DMS153 treated with DMSO at 0.1 percent for 48 hours (cell line): ENCODE results near the gene ADIPOR2.
"Not testable (repeated sequence)": the region's sequence is repeated elsewhere in the genome, so short reads cannot be mapped to it uniquely, and the experiment has no call there.

Source experiments
- DNase-seq: peaks from one replicate; lab custom pipeline; 2025; ENCODE audit not compliant: unreplicated experiment; lab: John Stamatoyannopoulos, UW

Gene ADIPOR2

DNA sequence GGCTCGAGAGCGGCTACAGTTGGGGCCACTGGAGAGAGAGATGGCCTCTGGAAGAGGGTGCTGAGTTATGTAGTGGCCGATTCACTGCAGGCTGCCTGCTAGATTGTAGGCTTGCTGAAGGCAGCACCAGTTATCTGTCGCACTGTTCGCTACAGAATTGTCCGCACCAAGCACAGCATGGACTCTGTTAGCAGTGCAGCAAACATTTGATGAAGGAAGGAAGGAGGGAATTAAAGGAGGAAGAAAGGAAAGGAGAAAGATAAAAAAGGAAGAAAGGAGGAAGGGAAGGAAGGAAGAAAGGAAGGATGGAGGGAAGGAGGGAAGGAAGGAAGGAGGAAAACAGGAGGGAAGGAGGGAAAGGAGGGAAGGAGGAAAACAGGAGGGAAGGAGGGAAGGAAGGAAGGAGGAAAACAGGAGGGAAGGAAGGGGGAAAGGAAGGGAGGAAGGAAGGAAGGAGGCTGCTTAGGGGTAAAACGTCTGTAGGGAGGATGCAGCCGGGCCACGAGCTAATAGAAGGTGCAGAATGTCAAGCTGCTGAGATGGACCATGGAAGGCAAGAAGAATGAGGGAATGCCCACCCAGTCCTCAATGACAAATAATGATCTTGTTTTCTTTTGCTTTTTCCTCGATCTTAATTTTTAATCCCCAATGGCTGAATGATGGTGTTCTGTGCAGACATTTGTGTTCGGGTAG is 27.3 kb upstream of the ADIPOR2 start:
- no peak for DNase-seq

DNA sequence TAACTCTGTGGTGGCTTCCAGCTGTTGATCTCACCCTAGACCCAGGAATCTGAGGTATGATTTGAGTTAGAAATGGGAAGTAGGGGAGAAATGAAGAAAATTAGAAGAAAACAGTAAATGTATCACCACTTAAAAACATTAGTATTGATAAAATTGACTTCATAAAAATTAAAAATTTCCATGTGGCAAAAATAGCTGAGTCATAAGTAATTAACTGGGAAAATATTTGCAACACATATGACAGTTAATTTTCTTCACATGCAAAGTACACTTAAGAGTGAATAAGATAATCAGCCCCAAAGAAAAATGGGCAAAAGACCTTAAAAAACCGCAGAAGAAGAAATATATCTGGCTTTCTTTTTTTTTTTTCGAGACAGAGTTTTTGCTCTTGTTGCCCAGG is 25.5 kb upstream of the ADIPOR2 start:
- DNase-seq: no peak

DNA sequence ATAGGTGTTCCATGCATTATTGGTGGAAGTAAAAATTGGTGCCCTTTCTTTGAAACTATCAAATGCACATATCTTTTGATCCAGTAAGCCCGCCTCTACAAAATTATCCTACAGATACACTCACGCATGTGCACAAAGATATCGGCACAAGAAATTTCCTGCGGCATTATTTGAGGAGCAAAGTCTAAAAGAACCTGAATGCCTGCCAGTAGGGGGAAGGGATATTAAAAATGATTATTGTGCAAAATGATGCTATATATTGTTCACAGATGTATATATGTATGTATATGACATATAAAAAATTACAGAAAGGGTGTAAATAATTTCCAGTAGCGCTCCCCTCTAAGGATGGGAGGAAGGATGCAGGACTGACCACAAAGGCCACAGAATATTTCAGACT is 24.7 kb upstream of the ADIPOR2 start:
- no peak for DNase-seq

DNA sequence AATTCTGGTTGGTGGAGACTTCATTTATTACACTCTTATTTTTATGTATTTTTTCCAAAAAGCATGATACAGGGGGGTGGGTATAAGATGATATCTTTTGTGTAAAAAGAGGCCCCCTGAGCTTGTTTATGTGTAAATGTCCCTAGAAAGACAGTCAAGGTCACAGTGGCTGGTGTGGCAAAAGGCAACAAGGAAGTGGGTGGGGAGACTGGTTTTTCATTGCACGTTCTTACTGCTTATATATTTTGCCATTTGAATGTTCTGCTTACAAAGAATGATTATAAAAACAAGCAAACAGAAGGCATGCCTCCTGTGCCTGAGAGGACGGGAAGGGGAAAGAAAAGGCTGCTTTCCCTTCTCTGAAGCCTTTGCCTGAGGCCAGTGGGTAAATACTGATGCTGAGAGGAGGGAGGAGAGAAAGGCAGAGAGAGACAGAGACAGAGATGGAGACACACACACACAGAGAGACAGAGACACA is 24.1 kb upstream of the ADIPOR2 start:
- no peak for DNase-seq

DNA sequence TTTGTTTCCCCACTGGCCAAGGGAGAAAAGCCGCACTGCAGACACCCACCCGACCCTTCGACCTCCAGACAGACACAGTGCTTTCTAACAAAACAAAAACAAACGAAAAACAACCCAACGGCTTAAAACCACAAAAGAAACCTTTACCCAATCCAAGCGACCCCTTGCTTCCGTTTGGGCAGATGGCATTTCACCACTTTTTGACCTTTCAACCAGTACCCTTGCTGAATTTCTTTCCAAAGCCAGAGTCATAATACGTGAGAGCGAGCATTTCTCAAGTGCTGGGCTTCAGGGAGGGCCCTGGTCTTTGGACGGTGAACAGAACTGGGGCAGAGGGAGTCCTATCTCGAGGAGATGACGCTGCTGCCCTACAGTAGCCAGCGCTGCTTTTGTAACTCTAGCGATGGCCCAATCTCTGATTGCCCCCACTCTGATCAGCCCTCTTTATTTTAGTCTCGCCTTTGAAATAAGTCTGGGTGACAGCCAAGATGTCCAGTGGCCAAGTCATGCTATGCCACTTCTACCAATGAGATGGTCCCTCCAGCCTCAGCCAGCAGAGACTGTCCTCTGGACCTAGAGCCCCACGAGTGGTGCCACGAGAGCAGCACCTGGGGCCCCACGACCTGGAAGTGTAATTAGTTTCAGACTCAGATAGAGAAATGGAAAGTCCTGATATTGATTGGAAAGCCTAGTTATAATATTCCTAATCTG is 21.9 kb upstream of the ADIPOR2 start:
- DNase-seq: no peak

DNA sequence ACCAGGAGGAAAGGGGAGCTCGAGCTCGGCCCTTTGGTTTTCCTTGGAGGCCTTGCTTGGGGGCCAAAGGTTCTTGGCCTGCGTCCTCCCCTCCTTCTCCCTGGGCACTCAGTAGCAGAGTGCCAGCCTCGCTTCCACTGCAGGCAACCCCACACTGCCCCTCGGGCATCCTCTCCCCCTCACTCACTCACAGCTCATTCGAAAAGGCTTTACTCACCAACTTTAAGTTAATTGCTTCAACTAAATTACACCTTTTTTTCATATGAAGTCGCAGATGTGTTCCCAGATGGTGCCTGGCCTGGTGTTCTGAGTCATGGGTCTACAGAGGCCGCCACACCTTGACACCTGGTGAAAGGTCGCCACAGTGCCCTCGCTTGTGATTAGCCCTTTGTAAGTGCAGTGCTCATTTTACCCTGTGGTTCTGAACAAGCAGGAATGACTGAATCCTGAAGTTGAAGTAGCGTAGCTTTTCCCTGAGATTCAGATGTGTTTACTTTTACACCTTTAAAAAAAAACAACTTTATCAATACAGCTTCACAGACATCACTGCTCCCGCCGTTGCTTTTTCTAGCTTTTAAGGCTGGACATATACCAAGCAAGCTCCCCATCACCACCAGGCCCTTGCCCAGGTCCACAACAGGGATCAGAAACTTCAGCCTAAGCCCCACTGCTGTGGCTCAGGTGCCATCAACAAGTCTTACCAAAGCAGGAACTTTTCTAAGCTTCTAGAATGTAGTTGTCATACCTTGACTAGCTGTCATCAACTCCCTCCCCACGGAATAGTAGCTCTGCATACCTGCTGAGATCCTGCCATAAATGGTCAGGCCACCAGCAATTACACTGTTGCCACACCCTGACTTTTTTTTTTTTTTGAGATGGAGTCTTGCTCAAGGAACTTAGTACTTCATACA is 20.3 kb upstream of the ADIPOR2 start:
- no peak for DNase-seq

DNA sequence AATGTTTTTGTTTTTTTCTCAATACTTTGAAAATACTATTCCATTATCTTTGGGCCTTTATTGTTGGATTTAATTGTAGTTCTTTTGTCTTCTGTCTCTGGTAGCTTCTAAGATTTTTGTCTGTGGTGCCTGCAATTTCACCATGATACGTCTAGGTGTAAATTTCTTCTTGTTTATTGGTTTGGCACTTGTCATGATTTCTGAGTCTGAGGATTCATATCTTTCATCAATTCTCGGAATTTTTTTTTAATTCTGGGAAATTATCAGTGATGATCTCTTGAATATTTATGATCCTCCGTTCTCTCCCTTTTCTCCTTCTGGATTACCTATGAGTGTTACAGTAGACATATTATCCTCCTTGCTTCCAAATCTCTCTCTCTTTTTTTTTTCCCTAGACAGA is 14.8 kb upstream of the ADIPOR2 start:
- no peak for DNase-seq

DNA sequence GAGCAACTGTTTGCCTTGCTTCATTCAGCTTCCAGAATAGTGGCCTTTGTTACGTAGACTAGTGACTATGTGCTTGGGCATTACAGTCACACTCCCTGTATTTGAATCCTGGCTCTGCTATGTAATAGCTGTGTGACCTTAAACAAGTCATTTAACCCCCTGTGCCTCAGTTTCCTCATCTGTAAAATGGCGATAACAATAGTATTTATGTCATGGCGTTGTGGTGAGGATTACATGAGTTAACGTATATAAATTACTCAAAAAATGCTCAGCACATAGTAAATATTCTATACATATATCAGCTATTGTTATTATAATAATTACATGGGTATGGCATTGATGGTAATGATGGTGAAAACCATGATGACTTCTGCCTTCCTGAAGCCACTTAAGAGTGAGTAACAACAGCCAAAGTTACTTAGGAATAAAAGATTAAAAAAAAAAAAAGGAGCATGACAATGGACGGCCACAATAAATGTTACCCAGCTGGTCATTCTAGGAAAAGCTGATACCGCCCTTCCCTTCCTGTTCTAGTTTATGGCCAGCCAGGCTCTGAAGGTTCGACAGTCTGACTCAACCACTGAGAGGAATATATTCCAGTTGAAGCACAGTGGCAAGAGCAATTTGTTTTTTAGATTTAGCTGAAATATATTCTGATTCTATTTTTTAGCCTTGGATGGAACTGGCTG is 9.9 kb upstream of the ADIPOR2 start:
- no peak for DNase-seq

DNA sequence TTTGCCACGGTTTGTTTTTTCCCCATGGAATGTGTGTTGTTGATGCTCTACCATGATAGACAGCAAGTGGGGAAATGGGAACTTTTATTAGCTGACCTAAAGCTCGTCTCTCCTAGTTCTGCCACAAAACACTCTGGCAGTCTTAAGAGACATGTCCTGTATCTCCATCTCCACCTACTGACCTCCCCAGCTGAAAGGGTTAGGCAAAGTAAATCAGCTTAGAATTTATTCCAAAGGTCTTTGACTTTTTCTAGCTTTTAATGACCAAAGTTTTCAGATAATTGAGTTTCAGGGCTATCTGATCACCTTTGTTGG is 9.4 kb upstream of the ADIPOR2 start:
- DNase-seq: no peak

DNA sequence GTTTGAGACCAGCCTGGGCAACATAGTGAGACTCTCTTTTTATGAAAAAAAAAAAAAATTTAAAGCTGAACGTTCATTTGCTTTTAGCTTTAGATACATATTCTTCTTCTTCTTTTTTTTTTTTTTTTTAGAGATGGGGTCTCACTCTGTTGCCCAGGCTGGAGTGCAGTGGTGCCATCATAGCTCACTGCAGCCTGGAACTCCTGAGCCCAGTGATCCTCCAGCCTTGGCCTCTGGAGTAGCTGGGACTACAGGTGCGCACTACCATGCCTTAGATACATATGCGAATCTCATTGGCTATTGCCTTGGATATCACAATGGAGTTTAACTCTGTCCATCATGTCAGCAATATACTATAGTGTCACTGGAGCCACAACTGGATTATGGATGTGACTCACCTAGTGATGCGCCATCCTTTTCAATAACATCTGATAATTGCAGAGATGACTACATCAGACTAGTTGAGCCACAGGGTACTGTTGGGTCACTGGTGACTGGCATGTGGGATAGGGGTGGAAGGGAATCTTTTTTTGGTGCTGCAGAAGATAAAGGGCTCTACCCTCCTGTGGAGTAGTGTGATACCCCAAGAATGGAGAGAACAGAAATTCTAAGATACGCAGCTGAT is 2.7 kb upstream of the ADIPOR2 start:
- DNase-seq: no peak

DNA sequence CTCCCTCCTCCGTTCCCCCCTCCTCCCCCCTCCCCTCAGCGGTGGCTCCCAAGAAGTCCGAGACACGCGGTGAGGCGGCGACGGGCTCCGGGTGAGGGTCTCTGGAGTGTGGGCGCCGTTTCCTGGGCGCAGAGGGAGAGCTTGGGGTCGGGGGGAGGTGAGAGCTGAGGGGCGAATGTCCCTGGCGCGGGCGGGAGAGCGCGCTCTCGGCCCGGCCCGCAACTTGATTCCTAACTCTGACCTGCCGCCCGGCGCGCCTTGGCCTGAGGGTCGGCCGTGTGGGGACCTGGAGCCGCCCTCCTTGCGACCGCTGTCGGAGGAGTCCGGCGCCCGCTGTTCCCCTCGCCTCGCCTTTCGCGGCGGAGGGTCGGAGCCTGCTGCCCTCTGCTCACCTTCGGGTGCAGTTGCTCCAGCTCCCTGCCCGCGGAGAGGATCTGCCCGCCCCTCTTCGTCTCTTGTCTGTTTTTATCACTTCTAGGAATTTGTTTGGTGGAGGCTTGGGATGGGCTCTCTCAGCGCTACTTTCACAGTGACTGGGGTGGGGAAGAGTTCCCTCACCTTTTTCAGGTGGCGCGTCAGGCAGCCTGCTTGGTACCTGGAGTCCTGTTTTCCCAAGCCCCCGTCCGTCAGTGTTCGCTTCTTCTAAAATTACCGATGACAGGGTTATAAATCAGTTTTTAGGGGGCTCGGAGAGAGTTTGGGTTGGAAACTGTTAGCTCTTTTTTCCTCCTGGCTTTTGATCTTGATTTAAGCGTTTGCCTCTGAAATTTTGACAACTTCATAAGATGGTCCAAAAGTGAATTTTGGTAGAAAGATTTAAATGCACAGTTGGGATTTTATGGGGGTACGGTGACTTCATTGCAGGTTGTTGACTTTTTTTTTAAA is 495 bp downstream of the ADIPOR2 start:
- peak; percentile 14 for DNase-seq

DNA sequence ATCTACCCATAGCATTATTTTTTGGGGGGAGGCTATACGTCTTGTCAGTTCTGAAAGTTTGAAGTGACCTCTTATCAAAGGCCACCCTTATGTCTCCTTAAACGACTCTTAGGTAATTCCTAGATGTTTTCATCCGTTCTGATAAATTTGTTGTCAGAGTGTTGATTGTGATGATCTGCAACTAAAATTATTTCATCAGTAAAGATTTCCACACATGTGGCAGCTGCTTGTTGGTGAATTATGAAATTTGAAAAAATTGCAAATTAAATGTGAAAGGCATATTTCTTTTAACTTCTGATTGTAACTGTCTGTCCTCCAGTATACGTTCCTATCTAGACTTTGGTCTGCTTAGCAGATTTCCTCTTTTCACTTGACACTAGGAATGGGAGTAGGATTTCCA is 1.4 kb downstream of the ADIPOR2 start:
- no peak for DNase-seq

DNA sequence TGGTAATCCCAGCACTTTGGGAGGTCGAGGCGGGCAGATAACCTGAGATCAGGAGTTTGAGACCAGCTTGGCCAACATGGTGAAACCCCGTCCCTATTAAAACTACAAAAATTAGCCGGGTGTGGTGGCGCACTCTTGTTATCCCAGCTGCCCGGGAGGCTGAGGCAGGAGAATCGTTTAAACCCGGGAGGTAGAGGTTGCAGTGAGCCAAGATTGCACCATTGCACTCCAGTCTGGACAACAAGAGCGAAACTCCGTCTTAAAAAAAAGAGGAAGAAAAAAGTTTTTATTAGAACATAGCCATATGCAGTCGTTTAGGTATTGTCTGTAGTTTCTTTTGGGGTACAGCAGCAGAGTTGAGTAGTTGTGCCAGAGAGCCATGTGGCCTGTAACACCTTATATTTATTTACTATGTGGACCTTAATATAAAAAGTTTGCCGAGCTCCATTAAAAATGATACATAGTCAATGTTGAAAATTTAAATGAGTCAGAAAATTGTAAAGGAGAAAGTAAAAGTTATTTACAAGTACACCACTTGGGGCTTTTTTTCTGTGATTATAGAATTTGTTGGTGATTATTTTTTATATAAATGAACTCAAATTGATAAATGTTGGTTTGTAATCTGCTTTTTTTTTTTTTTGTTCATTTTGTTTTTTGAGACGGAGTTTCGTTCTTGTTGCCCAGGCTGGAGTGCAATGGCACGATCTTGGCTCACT is 2.2 kb downstream of the ADIPOR2 start:
- DNase-seq: no peak

DNA sequence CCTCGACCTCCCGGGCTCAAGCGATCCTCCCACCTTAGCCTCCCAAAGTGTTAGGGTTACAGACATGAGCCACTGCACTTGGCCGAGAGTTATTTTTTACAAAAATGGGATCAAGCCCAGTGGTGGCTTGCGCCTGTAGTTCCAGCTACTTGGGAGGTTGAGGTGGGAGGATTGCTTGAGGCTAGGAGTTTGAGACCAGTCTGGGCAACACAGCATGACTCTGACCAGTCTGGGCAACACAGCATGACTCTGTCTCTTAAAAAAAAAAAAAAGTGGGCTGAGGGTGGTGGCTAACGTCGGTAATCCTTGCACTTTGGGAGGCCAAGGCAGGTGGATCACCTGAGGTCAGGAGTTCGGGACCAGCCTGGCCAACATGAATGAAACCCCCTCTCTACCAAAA is 4.2 kb downstream of the ADIPOR2 start:
- not testable (repeated sequence) for DNase-seq

DNA sequence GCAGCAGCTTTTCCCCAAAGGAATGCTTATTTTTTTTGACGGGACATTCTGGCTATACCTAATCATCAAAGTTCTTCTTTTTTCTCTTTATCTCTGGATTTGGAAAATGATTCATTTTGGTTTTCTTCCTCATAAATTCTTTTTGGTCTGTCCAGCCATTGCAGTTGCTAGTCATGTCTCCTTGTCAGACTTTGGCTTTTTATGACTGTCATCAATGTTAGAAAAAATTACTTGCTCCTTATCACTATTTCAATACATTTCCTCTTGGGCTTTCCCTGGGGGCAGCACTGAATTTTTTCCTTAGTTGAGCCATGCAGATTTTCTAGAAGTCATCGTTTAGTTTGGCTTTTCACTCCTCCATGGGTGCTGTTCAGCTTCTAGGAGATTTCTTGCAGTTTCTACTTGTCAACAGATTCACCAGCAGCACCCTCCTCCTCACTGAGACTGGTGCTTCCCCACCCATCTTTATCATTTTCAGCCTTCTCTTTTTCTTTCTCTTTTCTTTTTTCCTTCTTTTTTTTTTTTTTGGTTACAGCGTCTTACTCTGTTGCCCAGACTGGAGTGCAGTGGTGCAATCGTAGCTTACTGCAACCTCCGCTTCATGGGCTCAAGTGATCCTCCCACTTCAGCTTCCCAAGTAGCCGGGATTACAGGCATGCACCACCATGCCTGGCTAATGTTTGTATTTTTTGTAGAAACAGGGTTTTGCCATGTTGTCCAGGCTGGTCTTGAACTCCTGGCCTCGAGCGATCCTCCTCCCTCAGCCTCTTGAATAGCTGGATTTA is 5.2 kb downstream of the ADIPOR2 start:
- DNase-seq: no peak

DNA sequence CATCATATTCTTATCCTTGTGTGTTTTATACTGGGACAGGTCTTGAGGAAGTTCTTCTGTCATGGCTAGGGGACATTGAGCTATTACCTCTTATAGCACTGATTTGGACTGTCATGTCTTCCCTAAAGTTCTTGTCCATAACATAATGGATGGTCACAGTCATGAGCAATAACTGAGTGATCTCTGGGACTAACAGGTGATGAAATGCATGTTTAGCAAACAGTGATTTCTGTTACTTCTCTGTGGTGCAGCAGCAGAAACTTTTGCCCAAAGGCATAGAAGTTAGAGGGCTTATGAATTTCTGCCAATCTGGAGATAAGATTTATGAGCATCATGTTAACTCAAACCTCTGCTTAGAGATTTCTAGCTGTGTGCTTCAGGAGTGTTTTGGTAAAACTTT is 5.9 kb downstream of the ADIPOR2 start:
- DNase-seq: no peak

DNA sequence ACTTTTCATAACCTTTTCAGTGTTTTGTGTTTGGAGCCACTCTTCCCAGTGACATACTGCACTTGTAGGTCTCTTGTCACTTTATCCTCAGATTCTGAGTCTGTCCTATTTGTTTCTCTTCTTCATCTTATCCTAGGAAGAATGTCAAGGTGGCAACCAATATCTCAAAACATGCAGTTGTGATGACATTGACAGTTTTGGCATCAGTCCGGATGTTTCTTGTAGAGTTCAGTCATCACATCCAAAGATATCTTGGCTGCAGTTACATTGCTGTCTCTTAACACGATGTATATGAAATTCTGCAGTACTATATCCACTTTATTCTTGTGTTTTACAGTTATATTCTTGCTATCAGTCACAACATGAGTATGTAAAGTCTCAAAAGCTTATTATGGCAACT is 6.4 kb downstream of the ADIPOR2 start:
- DNase-seq: no peak

DNA sequence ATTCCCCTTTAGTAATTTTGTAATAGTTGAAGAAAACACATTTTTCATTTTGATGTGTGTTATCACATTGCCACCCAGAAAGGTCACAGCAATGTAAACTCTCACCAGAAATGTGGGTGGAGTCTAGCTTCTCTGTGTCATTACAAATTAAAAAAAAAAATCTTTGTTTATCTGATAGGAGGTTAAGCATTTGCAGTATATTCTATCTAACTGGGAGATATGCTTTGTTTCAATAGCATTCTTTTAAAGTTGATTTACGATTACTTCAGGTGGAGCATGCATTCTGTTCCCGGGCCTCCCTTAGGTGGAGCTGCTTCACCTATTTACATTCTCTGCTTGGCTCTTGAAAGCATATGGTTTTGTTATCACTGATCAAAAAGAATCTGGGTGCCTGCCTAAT is 7.8 kb downstream of the ADIPOR2 start:
- peak; percentile 12 for DNase-seq
